Measurements from ENCODE around the gene HOTAIR.

Gene HOTAIR

GRCh38 chr12:53985692-53985993 lies 10.9 kb upstream of the HOTAIR start:
- no peak for DNase-seq

DNA sequence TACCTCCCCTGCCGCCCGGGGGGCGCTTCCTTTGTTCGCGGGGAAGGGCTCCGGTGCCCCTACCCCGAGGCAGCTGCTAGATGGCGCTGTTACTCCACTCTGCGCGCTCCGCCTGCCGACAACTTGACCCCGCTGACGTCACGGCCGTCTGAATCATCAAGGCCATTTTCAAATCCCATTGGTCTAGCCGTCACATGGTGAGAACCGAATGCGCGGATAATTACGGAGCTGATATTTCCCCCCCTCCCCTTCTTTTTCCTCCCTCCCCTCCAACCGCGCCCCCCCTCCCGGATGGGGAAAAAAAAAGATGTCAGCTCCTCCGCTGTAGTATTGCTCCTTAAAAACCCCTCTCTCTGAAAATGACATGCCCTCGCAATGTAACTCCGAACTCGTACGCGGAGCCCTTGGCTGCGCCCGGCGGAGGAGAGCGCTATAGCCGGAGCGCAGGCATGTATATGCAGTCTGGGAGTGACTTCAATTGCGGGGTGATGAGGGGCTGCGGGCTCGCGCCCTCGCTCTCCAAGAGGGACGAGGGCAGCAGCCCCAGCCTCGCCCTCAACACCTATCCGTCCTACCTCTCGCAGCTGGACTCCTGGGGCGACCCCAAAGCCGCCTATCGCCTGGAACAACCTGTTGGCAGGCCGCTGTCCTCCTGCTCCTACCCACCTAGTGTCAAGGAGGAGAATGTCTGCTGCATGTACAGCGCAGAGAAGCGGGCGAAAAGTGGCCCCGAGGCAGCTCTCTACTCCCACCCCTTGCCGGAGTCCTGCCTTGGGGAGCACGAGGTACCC lies 10.3 kb upstream of the HOTAIR start, which contains the start of gene HOXC10:
Gene HOXC10 (plus strand): TSS at position 246 of the 791 bp plus-strand sequence. CDS start 114 bp downstream, at position 360.
- peak; percentile 78 for DNase-seq

DNA sequence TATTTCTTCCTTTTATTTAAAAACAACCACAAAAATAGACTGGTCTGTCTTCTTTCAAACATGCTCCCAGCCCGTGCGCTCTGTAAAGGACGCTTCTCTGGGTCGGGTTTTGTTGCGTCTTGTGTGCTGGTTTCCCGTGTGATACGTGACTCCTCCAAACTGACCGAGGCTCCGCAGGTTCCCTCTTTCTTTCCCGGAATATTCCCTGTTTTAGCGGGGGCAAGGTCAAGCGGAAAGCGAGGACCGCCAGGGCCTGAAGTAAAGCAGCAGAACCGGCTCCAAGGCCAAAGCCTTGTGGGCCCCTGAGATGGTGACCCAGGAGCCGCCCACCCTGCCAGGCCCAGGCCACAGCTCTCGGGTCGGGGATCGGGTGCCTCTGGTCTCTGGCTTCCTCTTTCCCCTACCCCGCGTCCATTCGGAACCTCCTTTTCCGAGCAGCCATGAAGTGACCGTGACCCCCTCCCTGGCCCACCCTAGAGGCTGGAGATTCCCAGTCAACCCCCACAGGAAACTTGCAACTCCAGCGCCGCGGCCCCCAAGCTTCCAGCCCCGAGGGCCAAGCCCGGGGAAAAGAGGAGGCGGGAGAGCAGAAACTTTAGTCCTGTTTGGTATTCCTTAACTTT lies 9.3 kb upstream of the HOTAIR start:
- no peak for DNase-seq

DNA sequence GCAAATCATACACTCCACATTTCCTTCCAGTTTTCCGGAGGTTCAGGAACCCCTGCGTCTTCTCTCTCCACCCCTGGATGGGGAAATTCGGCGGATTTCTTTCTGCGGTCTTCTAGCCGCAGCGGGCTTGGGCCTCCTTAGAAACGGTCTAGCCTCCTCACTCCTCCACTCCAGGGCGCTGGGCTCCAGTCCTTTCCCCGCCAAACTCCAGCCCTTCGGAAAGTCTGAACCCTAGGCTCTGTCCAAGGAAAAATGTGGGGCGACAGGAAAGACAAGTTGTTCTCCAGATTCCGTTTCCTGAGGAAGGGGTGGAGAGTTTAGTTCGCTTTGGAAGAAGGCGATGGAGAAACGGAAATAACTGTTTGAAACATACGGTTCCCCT lies 8.8 kb upstream of the HOTAIR start:
- no peak for DNase-seq

GRCh38 chr12:53982648-53983567 lies 8.2 kb upstream of the HOTAIR start:
- DNase-seq, result no peak

- no peak for DNase-seq
Observed at GRCh38 chr12:53981634-53982565, 7.1 kb upstream of the HOTAIR start.

DNA sequence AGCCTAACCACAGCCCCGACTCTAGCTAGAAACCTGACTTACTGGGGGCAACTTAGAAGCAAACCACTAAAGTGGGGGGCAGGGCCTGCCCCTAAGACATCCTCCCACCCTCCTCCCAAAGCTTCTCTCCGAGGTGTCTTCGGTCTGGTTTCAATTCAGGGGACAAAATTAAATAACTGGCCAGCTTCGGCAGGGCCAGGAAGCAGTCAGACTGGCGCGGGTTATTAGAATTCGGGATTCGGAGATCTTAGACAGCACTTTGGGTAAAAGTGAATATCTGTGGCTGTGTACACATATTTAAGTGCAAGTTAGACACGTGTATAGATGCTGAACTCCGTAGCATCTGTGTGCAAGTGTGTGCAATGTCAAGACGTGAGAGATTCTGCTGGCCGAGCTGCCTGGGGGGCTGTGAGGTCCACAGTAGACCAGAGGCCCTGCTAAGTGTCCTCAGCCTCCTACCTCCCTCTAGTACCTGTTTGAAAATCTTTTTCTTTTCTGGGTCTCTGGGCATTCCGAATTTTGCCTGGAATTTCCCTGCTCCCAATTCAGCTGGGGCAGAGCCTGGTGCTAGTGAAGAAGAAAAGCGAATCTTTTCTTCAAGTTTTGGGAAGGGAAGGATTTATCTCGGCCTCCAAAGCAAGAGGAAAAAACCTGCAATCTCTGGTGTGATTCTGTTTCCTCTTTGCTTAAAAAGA lies 6.2 kb upstream of the HOTAIR start:
- DNase-seq, result no peak

- no peak for DNase-seq
Observed at GRCh38 chr12:53980104-53980801, 5.5 kb upstream of the HOTAIR start.

DNA sequence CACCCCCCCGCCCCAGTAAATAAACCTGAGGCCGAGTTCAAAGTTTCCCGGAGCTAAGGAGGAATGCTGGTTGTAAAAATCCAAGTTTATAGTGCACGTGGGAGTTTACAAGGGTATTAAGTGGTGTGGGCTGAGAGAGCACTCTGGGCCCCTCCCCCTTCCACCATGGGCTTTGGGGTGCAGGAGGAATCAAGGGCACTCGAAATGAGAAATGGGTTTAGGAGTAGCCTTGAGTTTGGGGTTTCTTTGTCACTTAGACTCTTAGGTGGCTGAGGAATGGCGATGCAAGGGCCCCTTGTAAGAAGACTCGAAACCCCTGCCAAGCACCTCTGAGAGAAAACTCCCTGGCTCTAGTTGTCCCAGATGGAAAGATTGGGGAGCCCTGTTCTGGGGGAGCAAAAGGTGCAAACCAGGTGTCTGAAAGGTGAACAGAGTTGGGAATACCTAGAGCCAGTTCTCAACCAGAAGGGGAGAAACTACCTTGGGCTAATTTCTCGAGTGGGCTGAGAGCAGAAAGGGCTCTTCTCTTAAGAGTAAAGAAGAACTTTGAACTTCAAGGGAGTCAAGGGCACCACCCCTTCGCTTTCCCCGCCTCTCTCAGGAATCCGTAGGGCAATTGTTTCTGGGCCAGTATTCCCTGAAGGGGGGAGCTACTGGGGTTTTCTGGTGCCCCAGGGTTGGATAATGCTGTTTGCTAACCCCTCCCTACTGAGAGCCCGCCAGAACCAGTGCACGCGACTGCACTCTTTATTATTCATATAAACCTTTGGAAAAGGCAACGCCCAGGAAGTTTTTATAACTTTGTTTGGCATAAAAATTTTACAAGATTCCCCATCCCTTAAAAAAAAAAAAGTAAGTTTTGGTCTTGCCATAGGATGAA lies 4.0 kb upstream of the HOTAIR start:
- DNase-seq, result no peak

GRCh38 chr12:53977596-53978445 lies 3.1 kb upstream of the HOTAIR start:
- no peak for DNase-seq

- DNase-seq, result no peak
Observed at GRCh38 chr12:53976823-53977595, 2.3 kb upstream of the HOTAIR start.

DNA sequence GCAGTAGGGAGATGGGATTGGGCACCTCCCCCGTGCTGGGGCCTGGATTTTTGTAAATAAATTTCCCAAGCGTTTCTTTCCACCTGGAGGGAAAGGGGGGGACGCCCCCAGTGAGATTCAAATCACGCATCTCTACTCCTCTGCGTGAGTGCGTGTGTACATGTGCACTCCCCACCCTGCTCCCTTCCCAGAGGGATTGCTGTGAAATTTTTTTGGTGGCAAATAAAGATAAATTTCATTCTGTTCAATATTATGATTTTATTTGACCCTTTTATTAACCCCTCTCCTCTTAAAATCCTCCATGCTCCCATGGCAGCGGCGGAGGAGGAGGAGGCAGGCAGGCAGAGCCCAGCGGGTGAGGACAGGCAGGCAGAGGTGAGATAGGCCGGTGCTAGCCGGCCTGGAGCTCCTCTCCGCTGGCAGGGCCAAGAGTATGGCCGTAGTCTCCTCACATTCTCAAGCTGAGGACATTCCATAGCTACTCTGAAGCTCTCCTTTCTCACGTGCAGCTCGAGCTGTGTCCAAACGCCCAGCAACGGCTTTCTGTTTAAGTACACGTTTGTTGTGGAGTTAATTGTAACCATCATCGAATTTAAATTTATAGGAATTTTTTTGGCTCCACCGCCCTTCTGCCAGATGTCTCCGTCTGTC lies 1.5 kb upstream of the HOTAIR start:
- DNase-seq, result no peak

DNA sequence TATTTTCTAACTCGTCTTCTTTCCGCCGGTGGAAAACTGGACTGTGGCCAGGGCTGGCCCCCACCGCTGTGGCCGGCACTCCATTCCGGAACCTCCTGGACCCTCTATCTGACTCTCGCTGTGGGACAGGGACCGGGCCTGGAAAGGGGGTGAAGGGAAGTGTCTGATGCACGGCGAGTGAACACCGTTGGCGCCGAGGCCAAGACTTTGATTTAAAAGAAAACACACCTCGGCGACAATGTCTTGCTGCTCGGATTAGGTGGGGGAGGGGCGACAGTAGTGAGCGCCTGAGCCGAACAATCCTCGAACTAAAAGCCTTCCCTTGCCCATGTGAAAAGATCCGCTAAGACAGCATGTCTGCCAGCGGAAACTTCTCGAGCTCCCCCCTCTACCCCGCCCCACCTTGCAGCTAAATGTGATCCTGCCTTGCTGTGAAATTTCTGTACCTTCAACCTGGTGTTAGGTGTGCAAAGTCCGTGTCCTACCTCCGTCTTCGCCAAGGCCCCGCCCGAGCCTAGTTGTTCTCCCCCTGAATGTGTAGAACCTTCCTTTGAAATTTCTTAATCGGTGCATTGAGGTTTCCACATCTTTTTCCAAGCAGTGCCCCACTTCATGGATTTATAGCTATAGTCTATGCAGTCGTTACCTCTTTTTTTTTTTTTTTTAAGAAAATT lies 862 bp upstream of the HOTAIR start:
- no peak for DNase-seq

DNA sequence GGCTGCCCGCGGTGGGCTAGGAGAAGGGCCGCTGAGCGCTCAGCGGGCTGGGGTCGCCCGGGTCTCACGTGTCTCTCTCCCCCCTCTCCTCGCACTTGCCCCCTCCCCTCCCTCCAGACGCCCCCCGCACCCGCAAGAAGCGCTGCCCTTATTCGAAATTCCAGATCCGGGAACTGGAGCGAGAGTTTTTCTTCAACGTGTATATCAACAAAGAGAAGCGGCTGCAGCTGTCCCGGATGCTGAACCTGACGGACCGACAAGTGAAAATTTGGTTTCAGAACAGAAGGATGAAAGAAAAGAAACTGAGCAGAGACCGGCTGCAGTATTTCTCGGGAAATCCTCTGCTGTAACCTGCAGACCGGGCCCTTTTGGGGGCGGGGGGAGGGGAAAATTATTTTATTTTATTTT lies 314 bp upstream of the HOTAIR start:
- DNase-seq, result no peak

- no peak for DNase-seq
Observed at GRCh38 chr12:53973236-53974042, 1.3 kb downstream of the HOTAIR start.

DNA sequence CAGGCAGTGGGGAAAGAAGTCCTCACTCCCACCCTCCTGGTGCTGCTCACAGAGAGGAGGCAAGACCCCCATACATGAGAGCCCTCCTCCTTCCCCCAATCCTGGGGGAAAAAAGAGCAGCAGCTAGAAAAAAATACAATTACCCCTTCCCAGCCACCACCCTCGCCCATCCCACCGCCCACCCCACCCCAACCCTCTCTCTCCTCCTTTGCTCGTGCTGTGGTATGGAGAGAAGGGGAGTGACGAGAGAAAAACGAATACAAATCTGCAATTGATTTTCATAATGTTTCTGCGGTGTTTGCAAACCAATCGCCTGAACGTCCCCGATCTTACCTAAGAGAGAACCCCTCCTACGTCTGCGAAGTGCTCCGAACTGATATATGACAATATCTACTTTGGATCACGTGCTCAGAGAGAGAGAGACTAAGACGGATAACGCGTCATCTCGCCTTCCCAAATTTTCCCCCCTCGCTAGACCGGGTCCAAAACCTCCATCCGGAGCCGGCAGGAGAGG lies 2.0 kb downstream of the HOTAIR start, which contains the start of gene HOXC11:
Gene HOXC11 (plus strand): TSS at position 405 of the 514 bp plus-strand sequence. CDS start 116 bp downstream, outside the sequence.
- no peak for DNase-seq

Measured in activated T-cell treated with anti-CD3 and anti-CD28 coated beads for 4 hours (primary cell).